H1 (cell line): ENCODE data around the gene ADARB2.

Source experiments
- CEBPB ChIP-seq: IDR thresholded peaks from 2 replicates; pipeline ENCODE4 v1.6.1; 2012; ENCODE audit warnings: low read depth, low read length
- EP300 ChIP-seq, 2 experiments: IDR thresholded peaks; 1 replicate in 1 of 2; 2 replicates in 1 of 2; pipeline ENCODE4 v1.6.1; 2011 to 2012; ENCODE audit warnings: low read depth in 2 of 2, low read length in 2 of 2, mild to moderate bottlenecking in 2 of 2, borderline replicate concordance in 1 of 2, inconsistent platforms in 1 of 2, moderate library complexity in 1 of 2
- NANOG ChIP-seq: IDR thresholded peaks from 2 replicates; pipeline ENCODE4 v1.6.1; 2011; ENCODE audit warnings: low read length, low read depth, mild to moderate bottlenecking, inconsistent platforms; ENCODE audit not compliant: insufficient read depth, poor library complexity, severe bottlenecking
- YY1 ChIP-seq: IDR thresholded peaks from 2 replicates; pipeline ENCODE4 v1.6.1; 2011; ENCODE audit warnings: low read depth, mild to moderate bottlenecking, low read length
- TF ChIP-seq, protein P1 (sequence below), 3 experiments: IDR thresholded peaks; 1 replicate in 2 of 3; 2 replicates in 1 of 3; pipeline versions ENCODE4 v1.5.1 to v1.6.1; 2011; ENCODE audit warnings: low read length in 3 of 3, mild to moderate bottlenecking in 3 of 3, inconsistent platforms in 2 of 3, low read depth in 1 of 3, moderate library complexity in 1 of 3; ENCODE audit not compliant: insufficient read depth in 1 of 3; ENCODE audit errors: control extremely low read depth in 1 of 3

DNA sequence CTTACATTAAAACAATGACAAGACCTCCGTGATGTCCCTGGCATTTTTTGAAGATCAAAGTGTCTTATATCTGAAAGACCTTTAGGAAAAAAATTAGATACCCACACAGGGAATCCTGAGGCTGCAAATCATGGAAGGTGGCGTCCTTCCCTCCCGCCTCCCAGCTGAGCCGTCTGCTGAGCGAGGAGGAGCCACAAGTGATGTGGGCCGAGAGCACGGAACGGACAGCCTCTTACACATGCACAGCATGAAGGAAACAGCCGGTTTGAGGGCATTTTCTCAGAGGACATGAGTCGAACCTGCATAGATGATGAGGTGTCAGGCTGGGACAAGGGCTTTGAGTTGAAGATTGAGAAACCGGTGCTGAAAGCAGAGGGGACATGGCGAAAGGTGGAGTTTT, 163.3 kb downstream of the ADARB2 start:
- TF ChIP-seq CEBPB (no peak), YY1 (no peak), EP300 (IDR thresholded peaks at IDR 0.05; ENCODE audit: borderline replicate concordance in 1 of 2, low read depth in 2 of 2, low read length in 2 of 2) (no peak), NANOG (no peak)
- TF ChIP-seq, protein P1, sequence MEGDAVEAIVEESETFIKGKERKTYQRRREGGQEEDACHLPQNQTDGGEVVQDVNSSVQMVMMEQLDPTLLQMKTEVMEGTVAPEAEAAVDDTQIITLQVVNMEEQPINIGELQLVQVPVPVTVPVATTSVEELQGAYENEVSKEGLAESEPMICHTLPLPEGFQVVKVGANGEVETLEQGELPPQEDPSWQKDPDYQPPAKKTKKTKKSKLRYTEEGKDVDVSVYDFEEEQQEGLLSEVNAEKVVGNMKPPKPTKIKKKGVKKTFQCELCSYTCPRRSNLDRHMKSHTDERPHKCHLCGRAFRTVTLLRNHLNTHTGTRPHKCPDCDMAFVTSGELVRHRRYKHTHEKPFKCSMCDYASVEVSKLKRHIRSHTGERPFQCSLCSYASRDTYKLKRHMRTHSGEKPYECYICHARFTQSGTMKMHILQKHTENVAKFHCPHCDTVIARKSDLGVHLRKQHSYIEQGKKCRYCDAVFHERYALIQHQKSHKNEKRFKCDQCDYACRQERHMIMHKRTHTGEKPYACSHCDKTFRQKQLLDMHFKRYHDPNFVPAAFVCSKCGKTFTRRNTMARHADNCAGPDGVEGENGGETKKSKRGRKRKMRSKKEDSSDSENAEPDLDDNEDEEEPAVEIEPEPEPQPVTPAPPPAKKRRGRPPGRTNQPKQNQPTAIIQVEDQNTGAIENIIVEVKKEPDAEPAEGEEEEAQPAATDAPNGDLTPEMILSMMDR (IDR thresholded peaks at IDR 0.05; ENCODE audit: control extremely low read depth in 1 of 3, insufficient read depth in 1 of 3, low read depth in 1 of 3, low read length in 3 of 3), result no peak
